Omental fat pad (tissue), 4 donors: ENCODE measurements around the gene PIPOX. TPM values are rescaled to one million over a fixed set of nuclear protein-coding genes. Genes with fewer than 3 reads are reported as not detected.

Experiments used
- ATAC-seq: fragments of 150-250 bp; one replicate; pipeline ENCODE4 v1.9.1; 2016; ENCODE audit warnings: mild to moderate bottlenecking, moderate library complexity; ENCODE audit not compliant: low FRiP score
- DNase-seq: peaks from one replicate; pipeline ENCODE4 v3.0.0-alpha.2; 2019; ENCODE audit warnings: low spot score
- total RNA-seq, 4 donors: library from RNA; depleted of rRNA; stranded (reverse); fragments of >200 nt; gene quantifications; one replicate each; pipeline ENCODE4 v1.1.0, GENCODE V29; 2016
- TF ChIP-seq, protein P1 (sequence below), 3 donors: fragments of 450-650 bp; IDR thresholded peaks; one replicate each; pipeline ENCODE4 v1.5.1; 2016 to 2017; ENCODE audit warnings: antibody characterized with exemption in 3 of 3, mild to moderate bottlenecking in 3 of 3, moderate library complexity in 2 of 3

PIPOX gene, protein sequence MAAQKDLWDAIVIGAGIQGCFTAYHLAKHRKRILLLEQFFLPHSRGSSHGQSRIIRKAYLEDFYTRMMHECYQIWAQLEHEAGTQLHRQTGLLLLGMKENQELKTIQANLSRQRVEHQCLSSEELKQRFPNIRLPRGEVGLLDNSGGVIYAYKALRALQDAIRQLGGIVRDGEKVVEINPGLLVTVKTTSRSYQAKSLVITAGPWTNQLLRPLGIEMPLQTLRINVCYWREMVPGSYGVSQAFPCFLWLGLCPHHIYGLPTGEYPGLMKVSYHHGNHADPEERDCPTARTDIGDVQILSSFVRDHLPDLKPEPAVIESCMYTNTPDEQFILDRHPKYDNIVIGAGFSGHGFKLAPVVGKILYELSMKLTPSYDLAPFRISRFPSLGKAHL
- 1 to 10 TPM in 2 of 4 donors, under 1 TPM in 2; 0.82 to 4.9 (median 1.6) TPM for total RNA-seq

DNA sequence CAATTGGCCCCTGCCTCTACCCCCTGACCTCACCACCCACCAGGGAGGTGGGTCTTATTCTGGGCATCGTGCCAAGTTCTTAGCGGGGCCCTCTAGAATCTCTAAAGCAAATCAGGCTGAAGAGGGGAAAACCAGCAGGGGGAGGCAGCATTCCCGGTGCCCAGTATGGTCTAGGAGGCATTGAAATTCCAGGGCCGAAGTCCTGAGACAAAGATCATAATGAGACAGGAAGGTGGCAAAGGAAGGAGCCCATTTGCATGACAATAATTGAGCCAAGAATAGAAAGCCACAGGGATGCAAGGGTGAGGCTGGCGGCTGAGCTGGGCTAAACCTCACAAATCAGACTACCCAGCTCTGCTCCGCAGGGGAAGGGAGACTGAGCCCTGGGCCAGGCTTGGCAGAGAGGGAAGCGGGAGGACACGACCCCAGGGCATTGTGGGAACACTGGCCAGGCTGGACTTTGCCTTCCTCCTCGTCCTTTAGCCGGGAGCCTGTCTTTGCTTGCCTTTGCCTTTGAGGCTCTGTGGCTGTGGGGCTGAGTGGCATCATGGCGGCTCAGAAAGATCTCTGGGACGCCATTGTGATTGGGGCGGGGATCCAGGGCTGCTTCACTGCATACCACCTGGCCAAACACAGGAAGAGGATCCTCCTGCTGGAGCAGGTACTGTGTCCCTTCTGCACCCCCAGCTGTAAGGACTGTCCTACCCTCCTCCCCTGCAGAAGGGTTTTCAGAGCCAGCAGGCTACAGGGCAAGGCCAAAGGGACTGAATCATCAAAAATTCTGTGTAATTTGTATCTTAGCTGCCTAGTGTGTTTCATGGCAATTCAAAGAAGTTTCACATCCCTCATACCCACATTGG is at the start of gene PIPOX:
TSS of gene PIPOX (plus strand) at position 463 of the 860 bp plus-strand sequence. CDS start at position 548, 85 bp downstream.
- no peak for DNase-seq
- TF ChIP-seq, protein P1, sequence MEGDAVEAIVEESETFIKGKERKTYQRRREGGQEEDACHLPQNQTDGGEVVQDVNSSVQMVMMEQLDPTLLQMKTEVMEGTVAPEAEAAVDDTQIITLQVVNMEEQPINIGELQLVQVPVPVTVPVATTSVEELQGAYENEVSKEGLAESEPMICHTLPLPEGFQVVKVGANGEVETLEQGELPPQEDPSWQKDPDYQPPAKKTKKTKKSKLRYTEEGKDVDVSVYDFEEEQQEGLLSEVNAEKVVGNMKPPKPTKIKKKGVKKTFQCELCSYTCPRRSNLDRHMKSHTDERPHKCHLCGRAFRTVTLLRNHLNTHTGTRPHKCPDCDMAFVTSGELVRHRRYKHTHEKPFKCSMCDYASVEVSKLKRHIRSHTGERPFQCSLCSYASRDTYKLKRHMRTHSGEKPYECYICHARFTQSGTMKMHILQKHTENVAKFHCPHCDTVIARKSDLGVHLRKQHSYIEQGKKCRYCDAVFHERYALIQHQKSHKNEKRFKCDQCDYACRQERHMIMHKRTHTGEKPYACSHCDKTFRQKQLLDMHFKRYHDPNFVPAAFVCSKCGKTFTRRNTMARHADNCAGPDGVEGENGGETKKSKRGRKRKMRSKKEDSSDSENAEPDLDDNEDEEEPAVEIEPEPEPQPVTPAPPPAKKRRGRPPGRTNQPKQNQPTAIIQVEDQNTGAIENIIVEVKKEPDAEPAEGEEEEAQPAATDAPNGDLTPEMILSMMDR (IDR thresholded peaks at IDR 0.05) = no peak
- no peak for ATAC-seq

DNA sequence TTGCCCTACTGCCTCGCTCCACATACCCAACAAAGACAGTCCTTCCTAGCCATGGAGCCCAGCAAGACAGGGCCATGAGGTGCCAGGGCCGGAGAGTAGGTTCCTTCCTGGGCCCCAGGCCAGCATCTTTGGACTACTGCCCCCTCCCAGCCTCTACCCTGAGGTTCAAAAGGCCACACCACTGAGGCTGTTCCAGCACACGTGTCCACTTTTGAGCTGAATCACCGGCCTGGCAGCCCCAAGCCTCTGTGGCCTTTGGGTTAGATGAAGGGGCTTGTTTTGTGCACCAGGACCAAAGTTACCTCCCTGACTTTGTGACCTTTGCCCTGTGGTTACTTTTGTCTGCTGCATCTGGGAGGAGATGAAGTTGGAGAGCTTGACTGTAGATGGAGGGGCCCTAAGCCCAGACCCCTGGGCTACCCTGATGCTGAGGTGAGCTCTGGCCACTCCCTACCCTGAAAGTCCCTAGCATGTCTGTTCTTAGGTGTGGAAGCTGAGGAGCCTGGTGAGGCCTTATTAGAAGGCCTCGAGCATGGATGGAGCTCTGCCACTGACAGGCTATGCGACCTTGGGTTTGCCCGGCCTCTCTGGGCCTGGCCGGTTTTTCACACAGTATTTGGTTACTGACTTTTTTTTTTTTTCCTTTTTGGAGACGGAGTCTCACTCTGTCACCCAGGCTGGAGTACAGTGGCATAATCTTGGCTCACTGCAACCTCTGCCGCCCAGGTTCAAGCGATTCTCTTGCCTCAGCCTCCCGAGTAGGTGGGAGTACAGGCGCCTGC is 49.1 kb upstream of the PIPOX start:
- no peak for DNase-seq
- ATAC-seq = no peak
- TF ChIP-seq, protein P1 (IDR thresholded peaks at IDR 0.05) = no peak

DNA sequence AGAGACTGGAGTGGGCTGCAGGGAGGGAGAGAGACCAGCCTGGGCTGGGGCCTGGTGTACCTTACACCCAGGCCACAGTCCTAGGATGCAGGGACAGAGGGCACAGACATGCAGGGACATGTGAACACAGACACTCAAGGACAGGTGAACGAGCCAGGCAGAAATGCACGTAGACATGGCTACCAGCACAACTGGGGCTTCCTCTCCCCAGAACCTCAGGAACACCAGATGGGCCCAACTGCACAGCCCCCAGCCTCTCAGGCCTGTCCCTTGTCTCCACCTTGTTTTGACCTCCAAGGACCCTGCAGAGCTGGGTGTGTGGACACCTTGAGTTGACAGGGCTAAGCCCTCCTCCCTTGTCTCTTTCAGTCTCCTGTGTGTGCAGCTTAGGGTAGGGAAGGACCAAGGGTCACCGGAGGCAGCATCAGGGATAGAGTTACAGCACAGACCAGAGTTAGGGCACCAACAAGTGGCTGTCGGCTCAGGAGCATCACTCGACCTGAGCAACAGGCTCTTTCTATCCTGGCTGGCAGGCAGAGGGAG is 46.3 kb upstream of the PIPOX start:
- DNase-seq (no peak), ATAC-seq (no peak)
- TF ChIP-seq, protein P1 (IDR thresholded peaks at IDR 0.05) = no peak

DNA sequence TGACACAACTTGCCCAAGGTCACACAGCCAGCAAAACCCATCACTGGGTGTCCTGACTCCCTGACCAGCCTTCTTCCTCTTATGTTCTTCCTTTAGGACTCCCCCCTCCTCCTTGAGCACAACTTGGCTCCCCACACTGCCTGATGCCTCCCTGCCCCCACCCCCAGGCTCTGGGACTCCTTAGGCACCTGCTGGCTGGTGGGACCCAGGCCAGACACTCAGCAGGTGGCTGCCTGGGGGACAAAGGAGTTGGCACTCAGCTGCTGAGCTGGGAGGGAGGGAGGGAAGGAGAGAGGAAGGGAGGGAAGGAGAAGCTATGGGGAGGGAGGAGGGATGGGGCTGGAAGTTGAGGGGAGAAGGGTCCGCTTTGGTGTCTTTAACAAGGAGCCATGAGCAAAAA is 45.1 kb upstream of the PIPOX start:
- DNase-seq = no peak
- TF ChIP-seq, protein P1 (IDR thresholded peaks at IDR 0.05) = no peak
- no peak for ATAC-seq

DNA sequence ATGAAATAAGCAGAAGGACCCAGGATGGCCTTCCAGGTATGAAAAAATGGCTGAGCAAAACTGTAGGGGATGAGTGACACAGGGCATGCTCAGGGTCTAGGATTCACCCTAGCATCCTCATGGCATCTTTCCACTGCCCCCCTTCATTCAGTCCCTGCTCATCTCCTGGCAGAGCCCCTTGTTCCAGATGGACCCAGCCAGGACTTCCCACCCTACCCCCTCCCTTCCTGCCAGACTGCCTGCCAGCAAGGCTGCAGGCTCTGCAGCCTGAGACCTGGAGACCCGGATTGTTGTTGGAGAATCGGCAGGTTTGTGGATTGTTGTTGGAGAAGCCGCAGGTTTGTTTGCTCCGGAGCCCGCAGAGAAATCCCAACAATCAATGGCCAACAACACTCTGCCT is 43.7 kb upstream of the PIPOX start:
- no peak for DNase-seq
- TF ChIP-seq, protein P1 (IDR thresholded peaks at IDR 0.05) = no peak
- no peak for ATAC-seq

DNA sequence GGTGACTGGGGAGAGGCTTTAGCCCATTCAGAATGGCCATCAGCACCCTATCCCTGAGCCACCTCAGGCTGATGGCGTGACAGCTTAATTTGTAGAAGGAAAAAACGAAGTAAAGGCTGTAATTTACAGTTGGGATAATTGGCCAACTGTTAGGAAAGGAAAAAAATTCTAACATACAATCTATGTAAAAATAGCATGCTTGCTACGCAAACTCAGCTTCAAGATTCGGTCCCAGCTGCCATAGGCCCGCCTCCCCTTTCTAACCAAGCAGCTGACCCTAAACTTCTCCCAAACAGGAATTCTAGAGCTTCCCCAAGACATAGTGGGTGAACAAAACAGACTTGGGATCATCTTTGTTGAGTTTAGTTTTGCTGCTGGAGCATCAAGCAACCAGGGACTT is 42.0 kb upstream of the PIPOX start:
- DNase-seq (no peak), ATAC-seq (no peak)
- TF ChIP-seq, protein P1 (IDR thresholded peaks at IDR 0.05) = no peak
